Ovary (tissue), 3 donors: ENCODE measurements around the gene CSNK1G3.

Source experiments
- CTCF ChIP-seq, 3 donors: fragments of 450-650 bp in 2 of 3; fragments of 200-600 bp in 1 of 3; IDR thresholded peaks; one replicate each; pipeline versions ENCODE4 v1.5.1 to v1.8.0; 2016 to 2022; ENCODE audit warnings: antibody characterized with exemption in 3 of 3, mild to moderate bottlenecking in 1 of 3
- POLR2A ChIP-seq: fragments of 450-650 bp; IDR thresholded peaks from one replicate; pipeline ENCODE4 v1.6.1; 2017; ENCODE audit warnings: antibody characterized with exemption, mild to moderate bottlenecking, moderate library complexity
- donor health status: DM: no; HTN: no; CAD: no.

GRCh38 chr5:123528878-123529277, 16.9 kb downstream of the CSNK1G3 start:
- TF ChIP-seq POLR2A, result no peak
- TF ChIP-seq CTCF (IDR thresholded peaks at IDR 0.05), result no peak
